A549 (cell line): ENCODE measurements around the gene PKHD1. TPM values are rescaled to one million over a fixed set of nuclear protein-coding genes. Genes with fewer than 3 reads are reported as not detected.

Experiments used
- ATAC-seq, 2 experiments: fragments of 200-7000 bp in 1 of 2; fragments of >200 bp in 1 of 2; cut with Nextera tagmentation in 1 of 2; cut with Tn5 transposase in 1 of 2; 3 replicates each; pipeline versions ENCODE4 v1.8.0 to v1.9.1; 2018 to 2020; ENCODE audit warnings: mild to moderate bottlenecking in 1 of 2, moderate library complexity in 1 of 2
- CTCF ChIA-PET: fragments of 300-600 bp; sonication (Branson Sonifier 250); formaldehyde crosslinking; extraction: SDS; loops from one replicate; lab custom pipeline; 2021; ENCODE audit warnings: antibody characterized with exemption, inconsistent platforms; lab: Yijun Ruan, JAX
- POLR2A ChIA-PET: fragments of 350-600 bp; formaldehyde crosslinking; extraction: SDS; loops from one replicate; lab custom pipeline; 2021; ENCODE audit warnings: antibody characterized with exemption, inconsistent platforms; lab: Yijun Ruan, JAX
- DNase-seq, 2 experiments: peaks; one replicate each; pipeline versions ENCODE4 v3.0.0 to v3.0.0-alpha.2; 2011 to 2016; ENCODE audit warnings: low read depth in 1 of 2, low spot score in 1 of 2
- FAIRE-seq: peaks from 2 replicates; lab custom pipeline; 2011; peaks lifted over from hg19 to GRCh38; lab: Jason Lieb, UNC
- H3K27ac ChIP-seq, 2 experiments: fragments of >200 bp; sonication (Bioruptor Twin); formaldehyde crosslinking; 3 replicates each; pipeline ENCODE4 v1.5.1; 2016 to 2017
- H3K4me1 ChIP-seq: fragments of >200 bp; sonication (Bioruptor Twin); formaldehyde crosslinking; 3 replicates; pipeline ENCODE4 v1.6.1; 2016
- H3K4me2 ChIP-seq: fragments of >200 bp; sonication (Bioruptor Twin); formaldehyde crosslinking; 3 replicates; pipeline ENCODE4 v1.6.1; 2016
- H3K4me3 ChIP-seq: fragments of >200 bp; sonication (Bioruptor Twin); formaldehyde crosslinking; 3 replicates; pipeline ENCODE4 v1.5.1; 2016
- H3K9me3 ChIP-seq: fragments of >200 bp; sonication (Bioruptor Twin); formaldehyde crosslinking; 3 replicates; pipeline ENCODE4 v1.6.1; 2016
- CBX2 ChIP-seq: fragments of 200-600 bp; sonication (generic); IDR thresholded peaks from 2 replicates; pipeline ENCODE4 v1.6.1; 2016; ENCODE audit warnings: low read depth, mild to moderate bottlenecking, borderline replicate concordance
- CBX8 ChIP-seq: fragments of 200-600 bp; sonication (generic); IDR thresholded peaks from 2 replicates; pipeline ENCODE4 v1.6.1; 2016
- CTCF ChIP-seq: fragments of >200 bp; sonication (Bioruptor Twin); formaldehyde crosslinking; IDR thresholded peaks from 3 replicates; pipeline ENCODE4 v1.5.1; 2016
- E2F6 ChIP-seq: IDR thresholded peaks from 2 replicates; pipeline ENCODE4 v1.6.1; 2012; ENCODE audit warnings: low read depth, borderline replicate concordance
- EHF ChIP-seq: fragments of 250-450 bp; sonication (Bioruptor Pico); IDR thresholded peaks from 2 replicates; pipeline ENCODE4 v1.5.0; 2020; ENCODE audit warnings: mild to moderate bottlenecking
- EHMT2 ChIP-seq: fragments of 200-600 bp; sonication (generic); IDR thresholded peaks from 2 replicates; pipeline ENCODE4 v1.6.1; 2016; ENCODE audit warnings: antibody characterized with exemption, low read depth, mild to moderate bottlenecking, moderate library complexity
- ESRRA ChIP-seq: fragments of 150-350 bp; IDR thresholded peaks from 2 replicates; pipeline ENCODE4 v1.6.1; 2014; ENCODE audit warnings: mild to moderate bottlenecking, low read length, borderline replicate concordance
- HEYL ChIP-seq: fragments of 250-450 bp; sonication (Bioruptor Pico); IDR thresholded peaks from 2 replicates; pipeline ENCODE4 v1.8.0; 2021; ENCODE audit warnings: mild to moderate bottlenecking, moderate library complexity
- JUNB ChIP-seq: fragments of >200 bp; sonication (Bioruptor Twin); formaldehyde crosslinking; IDR thresholded peaks from 2 replicates; pipeline ENCODE4 v1.6.1; 2016
- MAX ChIP-seq: IDR thresholded peaks from 2 replicates; pipeline ENCODE4 v1.6.1; 2012
- POLR2AphosphoS2 ChIP-seq: conservative IDR thresholded peaks from 2 replicates; pipeline ENCODE4 v1.6.1; 2012; ENCODE audit warnings: low read length, improper control_type of control experiment, inconsistent platforms
- RAD21 ChIP-seq, 2 experiments: fragments of >200 bp in 1 of 2; sonication (Bioruptor Twin) in 1 of 2; formaldehyde crosslinking in 1 of 2; IDR thresholded peaks in 1 of 2; conservative IDR thresholded peaks in 1 of 2; 2 replicates in 1 of 2; 3 replicates in 1 of 2; pipeline ENCODE4 v1.6.1; 2012 to 2018; ENCODE audit warnings: inconsistent platforms in 1 of 2
- RARB ChIP-seq: fragments of 250-450 bp; sonication (Bioruptor Pico); IDR thresholded peaks from 2 replicates; pipeline ENCODE4 v1.8.0; 2021; ENCODE audit warnings: mild to moderate bottlenecking, moderate library complexity
- REST ChIP-seq: fragments of 200-600 bp; sonication (generic); IDR thresholded peaks from 2 replicates; pipeline ENCODE4 v1.6.1; 2016; ENCODE audit warnings: antibody characterized with exemption, mild to moderate bottlenecking, moderate library complexity
- TFCP2L1 ChIP-seq: fragments of 250-450 bp; sonication (Bioruptor Pico); IDR thresholded peaks from 2 replicates; pipeline ENCODE4 v1.5.0; 2021; ENCODE audit warnings: mild to moderate bottlenecking
- TP53 ChIP-seq: fragments of 250-450 bp; sonication (Bioruptor Pico); IDR thresholded peaks from 2 replicates; pipeline ENCODE4 v1.5.0; 2021; ENCODE audit warnings: mild to moderate bottlenecking, moderate library complexity
- WGBS: methylation state at CpG from one replicate; pipeline ENCODE4 v1.1.6; 2017; ENCODE audit errors: missing lambda C conversion rate; 5-methylcytosine and 5-hydroxymethylcytosine counted together
- polyA plus RNA-seq, 4 experiments: library from polyadenylated mRNA; depleted of rRNA in 3 of 4; stranded (reverse); fragments of >200 nt; fragmentation: RNase III in 1 of 4; extraction: RNeasy Plus Mini Kit Qiagen cat#74134 plus additional on column Dnase treatment in 1 of 4; gene quantifications; 2 replicates in 3 of 4; 3 replicates in 1 of 4; pipeline ENCODE4 v1.2.3, GENCODE V29; 2011 to 2017

PKHD1 gene
- polyA plus RNA-seq, 2 of the 4 experiments (the other 2 are of a cell fraction): not detected

GRCh38 chr6:52098721-52099120, 11.3 kb upstream of the PKHD1 start:
- POLR2A ChIA-PET: no interaction called here
- Histone ChIP-seq H3K4me2 (no peak overlapping the region), H3K27ac (no peak overlapping the region), H3K4me3 (no peak overlapping the region), H3K4me1 (no peaks in the 10 kb centered on the region), H3K9me3 (no peaks in the 10 kb centered on the region)
- CTCF ChIA-PET: interaction anchor here (1.5 kb wide), 1 partner anchor 165 kb away, joined by 5 read pairs; no protein-coding TSS in a partner anchor
- ATAC-seq (no peak), DNase-seq (no peak), FAIRE-seq (no peak)
- TF ChIP-seq EHMT2: no peak
- TF ChIP-seq CTCF: no peak
- no peak for TF ChIP-seq RARB (CRISPR knock-in tag)
- no peak for TF ChIP-seq EHF (CRISPR knock-in tag)
- peak; percentile 2 to 13; a peak in 1 of 5 replicates for TF ChIP-seq RAD21 (conservative IDR thresholded peaks at IDR 0.05 in 1 of 2, IDR thresholded peaks at IDR 0.05 in 1 of 2)
- 8% methylated on average over 1 of the region's 1 CpG for WGBS

GRCh38 chr6:52089758-52090348, 2.4 kb upstream of the PKHD1 start:
- POLR2A ChIA-PET: no interaction called here
- Histone ChIP-seq H3K4me2 (no peak overlapping the region), H3K4me3 (no peak overlapping the region), H3K9me3 (no peaks in the 10 kb centered on the region), H3K4me1 (no peaks in the 10 kb centered on the region), H3K27ac (no peak overlapping the region)
- CTCF ChIA-PET: no interaction called here
- 41% methylated on average over 2 of the region's 2 CpGs for WGBS
- TF ChIP-seq TFCP2L1 (CRISPR knock-in tag) (no peak), JUNB (no peak), HEYL (CRISPR knock-in tag) (no peak), E2F6 (no peak), REST (no peak), POLR2AphosphoS2 (no peak), MAX (no peak), CBX2 (no peak), ESRRA (no peak)
- DNase-seq: no peak
- FAIRE-seq: no peak
- no peak for ATAC-seq

- H3K9me3 ChIP-seq: no peaks in the 10 kb centered on the region
- H3K4me1 ChIP-seq: no peaks in the 10 kb centered on the region
- no peak overlapping the region for H3K4me3 ChIP-seq
- H3K4me2 ChIP-seq: no peak overlapping the region
- no peak for TF ChIP-seq CBX8
- TF ChIP-seq TP53 (CRISPR knock-in tag): no peak
- no peak for TF ChIP-seq POLR2AphosphoS2
- ChIA-PET CTCF (no interaction called here), POLR2A (no interaction called here)
- no peak for FAIRE-seq
- DNase-seq: no peak
- ATAC-seq: no peak
- H3K27ac ChIP-seq: no peak overlapping the region
- 38% methylated on average over 5 of the region's 5 CpGs for WGBS
These were observed 672 bp downstream of the PKHD1 start for GRCh38 chr6:52086741-52087140.
